CD4-positive, alpha-beta memory T cell (primary cell): ENCODE results near the gene SSTR4. TPM values are rescaled to one million over a fixed set of nuclear protein-coding genes. Genes with fewer than 3 reads are reported as not detected.

Source experiments
- CTCF ChIA-PET: fragments of 350-600 bp; sonication (Branson Sonifier 250); formaldehyde crosslinking; loops from one replicate; lab custom pipeline; 2021; ENCODE audit warnings: inconsistent platforms; ENCODE audit not compliant: partially characterized antibody; lab: Charles Lee
- POLR2A ChIA-PET: fragments of 350-600 bp; sonication (Branson Sonifier 250); formaldehyde crosslinking; loops from one replicate; lab custom pipeline; 2021; ENCODE audit not compliant: partially characterized antibody; lab: Charles Lee
- DNase-seq, 5 donors: peaks; one replicate each; pipeline versions ENCODE4 v3.0.0 to v3.0.0-alpha.2; 2020 to 2022; ENCODE audit warnings: mixed read lengths in 1 of 5
- H3K27ac ChIP-seq: one replicate; pipeline ENCODE4 v1.7.0; 2013; ENCODE audit warnings: low read depth, low read length
- H3K27me3 ChIP-seq: 2 replicates; pipeline ENCODE4 v1.7.0; 2013; ENCODE audit warnings: mild to moderate bottlenecking, low read length, moderate library complexity; ENCODE audit not compliant: insufficient read depth
- H3K36me3 ChIP-seq: 2 replicates; pipeline ENCODE4 v1.7.0; 2013; ENCODE audit warnings: mild to moderate bottlenecking, low read length, moderate library complexity; ENCODE audit not compliant: insufficient read depth
- H3K4me1 ChIP-seq: 2 replicates; pipeline ENCODE4 v1.7.0; 2013; ENCODE audit warnings: mild to moderate bottlenecking, low read length, moderate library complexity; ENCODE audit not compliant: insufficient read depth
- H3K4me3 ChIP-seq, 2 donors: one replicate each; pipeline ENCODE4 v1.7.0; 2013; ENCODE audit warnings: low read length in 2 of 2, mild to moderate bottlenecking in 1 of 2
- H3K9me3 ChIP-seq, 2 donors: one replicate each; pipeline ENCODE4 v1.7.0; 2013; ENCODE audit warnings: low read length in 2 of 2, control low read depth in 1 of 2; ENCODE audit not compliant: control insufficient read depth in 1 of 2
- H3K27ac Mint-ChIP-seq, 7 donors: one replicate each; pipeline ENCODE4 v1.8.0; 2020 to 2021; ENCODE audit warnings: mixed read lengths in 7 of 7, mild to moderate bottlenecking in 6 of 7, inconsistent platforms in 3 of 7, moderate library complexity in 3 of 7
- H3K27me3 Mint-ChIP-seq, 2 donors: one replicate each; pipeline ENCODE4 v1.8.0; 2020 to 2021; ENCODE audit warnings: mixed read lengths in 2 of 2
- H3K36me3 Mint-ChIP-seq, 2 donors: one replicate each; pipeline ENCODE4 v1.8.0; 2020 to 2021; ENCODE audit warnings: mixed read lengths in 2 of 2, inconsistent platforms in 1 of 2, mild to moderate bottlenecking in 1 of 2
- H3K4me1 Mint-ChIP-seq, 4 donors: one replicate each; pipeline ENCODE4 v1.8.0; 2020 to 2021; ENCODE audit warnings: mixed read lengths in 4 of 4, mild to moderate bottlenecking in 1 of 4
- H3K4me3 Mint-ChIP-seq, 8 donors: one replicate each; pipeline ENCODE4 v1.8.0; 2020 to 2021; ENCODE audit warnings: mixed read lengths in 8 of 8, mild to moderate bottlenecking in 7 of 8, moderate library complexity in 6 of 8, inconsistent platforms in 3 of 8
- H3K9me3 Mint-ChIP-seq, 8 donors: one replicate each; pipeline ENCODE4 v1.8.0; 2020 to 2021; ENCODE audit warnings: mixed read lengths in 8 of 8, mild to moderate bottlenecking in 5 of 8, inconsistent platforms in 3 of 8, moderate library complexity in 1 of 8
- intact Hi-C: fragments of 100-400 bp; cut with micrococcal nuclease; formaldehyde crosslinking; loops from one replicate; pipeline ENCODE4 v1.15.1; 2023
- polyA plus RNA-seq, 2 donors: library from polyadenylated mRNA; unstranded; fragments of 300-500 nt; fragmentation: Illumina TruSeq; gene quantifications; one replicate each; pipeline ENCODE4 v1.2.3, GENCODE V29; 2021
- total RNA-seq, 2 experiments: library from RNA; stranded (reverse); gene quantifications; one replicate each; pipeline ENCODE4 v1.2.3, GENCODE V29; 2021

The SSTR4 gene
- total and polyA plus RNA-seq, 4 experiments from 2014 or later, result not detected

DNA sequence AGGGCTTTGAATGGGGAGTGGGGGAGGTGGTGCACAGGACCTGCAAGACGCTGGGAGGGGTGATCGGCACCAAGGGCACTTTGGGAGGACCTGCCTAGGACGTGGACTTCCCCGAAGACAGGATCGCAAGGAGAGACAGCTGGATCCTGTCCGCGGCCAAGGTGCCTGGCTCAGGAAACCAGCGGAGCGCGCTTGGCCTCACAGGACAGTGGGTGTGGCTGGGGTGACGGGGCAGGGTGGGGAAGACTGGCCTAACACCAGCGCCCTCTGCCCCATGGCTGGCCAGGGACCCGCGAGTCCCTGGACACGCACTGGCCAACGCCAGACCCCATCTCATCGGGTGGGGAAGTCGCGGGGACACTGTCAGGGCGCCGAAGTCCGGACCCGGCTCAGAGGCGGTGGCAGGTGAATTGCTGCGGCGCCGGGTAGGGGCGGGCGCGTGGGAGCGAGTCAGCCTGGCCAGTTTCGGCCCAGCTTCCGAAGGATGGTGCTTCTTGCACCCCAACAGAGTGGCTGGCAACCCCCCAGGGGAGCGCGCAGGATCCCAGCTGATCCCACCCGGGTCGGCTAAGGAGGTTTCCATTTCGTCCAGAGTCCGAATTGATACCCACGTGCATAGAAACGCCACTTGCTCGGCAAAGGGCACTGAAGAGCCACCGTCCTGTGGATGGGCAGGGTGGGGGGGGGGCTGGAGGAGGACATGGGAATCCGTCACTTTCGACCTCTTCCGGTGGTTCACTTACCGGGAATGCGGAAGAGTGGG, 15.1 kb downstream of the SSTR4 start:
- H3K27me3 ChIP-seq, result peaks cover 3% of the 10 kb centered on the region
- no peaks in the 10 kb centered on the region for H3K36me3 ChIP-seq
- ChIA-PET CTCF (interaction anchor here (1.5 kb wide), 1 partner anchor 187 kb away, joined by 3 read pairs; no protein-coding TSS in a partner anchor), POLR2A (no interaction called here)
- no peaks in the 10 kb centered on the region for H3K36me3 Mint-ChIP-seq
- H3K9me3 ChIP-seq, result no peaks in the 10 kb centered on the region
- H3K27ac ChIP-seq, result no peak overlapping the region
- H3K27me3 Mint-ChIP-seq, result peaks cover 21 to 29% of the 10 kb centered on the region in 2 donors
- peaks cover 6% of the 10 kb centered on the region for H3K4me1 ChIP-seq
- H3K4me3 Mint-ChIP-seq, result peak overlapping the region in 5 of 8 donors; percentile 10 to 77 (median 49)
- H3K4me1 Mint-ChIP-seq, result peaks cover 0 to 4% (median under 1%) of the 10 kb centered on the region in 4 donors
- peaks cover 0 to 8% (median 0%) of the 10 kb centered on the region in 8 donors for H3K9me3 Mint-ChIP-seq
- H3K27ac Mint-ChIP-seq, result no peak overlapping the region
- DNase-seq, result no peak
- no peak overlapping the region for H3K4me3 ChIP-seq
- intact Hi-C loops, result no loop called here

DNA sequence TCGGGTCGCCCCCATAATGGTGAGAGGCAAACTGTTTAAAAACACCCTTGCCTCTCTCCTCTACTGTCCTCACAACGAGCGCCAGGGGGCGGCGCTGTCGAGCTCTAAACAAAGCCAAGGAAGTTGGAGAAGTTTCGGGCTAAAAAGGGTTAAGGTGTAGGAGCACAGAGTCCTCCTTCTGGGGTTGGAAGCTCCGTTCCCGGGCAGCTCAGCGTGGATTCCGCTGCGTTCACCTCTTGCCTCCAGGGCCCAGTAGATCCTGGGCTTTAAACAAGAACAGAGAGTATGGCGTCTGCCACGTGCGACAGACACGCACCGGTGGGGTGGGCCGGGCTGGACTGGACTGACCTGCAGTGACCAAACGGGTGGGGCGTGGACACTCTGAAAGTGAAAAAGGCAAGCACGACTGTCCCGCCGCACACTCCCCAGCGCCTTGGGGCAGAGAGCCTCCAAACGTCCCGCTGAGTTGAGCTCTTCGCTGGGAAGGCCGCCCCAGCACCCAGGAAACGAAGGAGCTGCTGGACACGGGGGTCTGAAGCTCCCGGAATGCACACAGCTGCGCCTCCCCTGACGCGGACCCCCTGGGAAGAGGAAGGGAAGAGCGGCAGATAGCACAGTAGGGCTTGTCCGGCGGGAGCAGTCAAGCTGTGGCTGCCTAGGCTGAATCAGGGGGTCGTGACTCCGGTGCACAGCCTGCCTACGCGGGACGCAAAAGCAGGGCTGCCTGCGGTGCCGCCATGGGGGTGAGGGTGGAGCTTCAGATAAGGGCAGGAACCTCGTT, 15.9 kb downstream of the SSTR4 start:
- Histone ChIP-seq H3K4me3 (no peak overlapping the region), H3K4me1 (peaks cover 6% of the 10 kb centered on the region), H3K9me3 (no peaks in the 10 kb centered on the region), H3K27me3 (peaks cover 3% of the 10 kb centered on the region), H3K27ac (no peak overlapping the region), H3K36me3 (no peaks in the 10 kb centered on the region)
- DNase-seq, result peak in 1 of 5 donors; percentile 16
- Mint-ChIP-seq H3K27ac (peak overlapping the region in 1 of 7 donors; percentile 63), H3K4me3 (peak overlapping the region in 5 of 8 donors; percentile 6 to 77 (median 17)), H3K27me3 (peaks cover 21 to 29% of the 10 kb centered on the region in 2 donors), H3K4me1 (peaks cover 0 to 4% (median under 1%) of the 10 kb centered on the region in 4 donors), H3K9me3 (peaks cover 0 to 8% (median 0%) of the 10 kb centered on the region in 8 donors), H3K36me3 (no peaks in the 10 kb centered on the region)
- intact Hi-C loops, result no loop called here
- POLR2A ChIA-PET, result no interaction called here
- CTCF ChIA-PET, result interaction anchor here (1.5 kb wide), 1 partner anchor 186 kb away, joined by 3 read pairs; no protein-coding TSS in a partner anchor

DNA sequence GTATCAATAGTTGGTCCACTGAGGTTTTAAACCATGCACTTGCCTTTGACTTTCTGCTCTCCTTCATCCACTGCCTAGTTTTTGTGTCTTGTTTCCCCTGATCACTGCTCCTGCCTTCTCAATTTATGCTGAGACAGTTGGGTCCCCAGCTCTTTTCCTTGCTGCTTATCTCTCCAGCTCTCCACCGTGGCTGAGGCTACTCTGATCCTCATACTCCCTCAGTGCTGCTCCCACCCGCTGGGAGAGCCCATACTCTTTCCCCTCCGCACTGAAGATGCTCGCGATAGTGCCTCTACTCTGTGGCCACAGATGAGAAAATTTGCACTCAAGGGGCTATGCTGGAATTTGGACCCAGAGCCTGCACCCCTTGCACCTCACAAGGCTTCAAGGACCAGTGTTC, 17.8 kb downstream of the SSTR4 start:
- H3K27ac ChIP-seq, result no peak overlapping the region
- H3K27me3 ChIP-seq, result no peaks in the 10 kb centered on the region
- intact Hi-C loops, result no loop called here
- no peaks in the 10 kb centered on the region for H3K9me3 ChIP-seq
- H3K4me1 ChIP-seq, result peaks cover 6% of the 10 kb centered on the region
- H3K9me3 Mint-ChIP-seq, result peaks cover 0 to 8% (median 0%) of the 10 kb centered on the region in 8 donors
- H3K4me3 ChIP-seq, result no peak overlapping the region
- no peak overlapping the region for H3K4me3 Mint-ChIP-seq
- CTCF ChIA-PET, result no interaction called here
- no peaks in the 10 kb centered on the region for H3K36me3 ChIP-seq
- H3K36me3 Mint-ChIP-seq, result no peaks in the 10 kb centered on the region
- H3K27ac Mint-ChIP-seq, result no peak overlapping the region
- H3K4me1 Mint-ChIP-seq, result peaks cover 0 to 4% (median under 1%) of the 10 kb centered on the region in 4 donors
- H3K27me3 Mint-ChIP-seq, result peaks cover 18 to 22% of the 10 kb centered on the region in 2 donors
- POLR2A ChIA-PET, result no interaction called here
- DNase-seq, result no peak

DNA sequence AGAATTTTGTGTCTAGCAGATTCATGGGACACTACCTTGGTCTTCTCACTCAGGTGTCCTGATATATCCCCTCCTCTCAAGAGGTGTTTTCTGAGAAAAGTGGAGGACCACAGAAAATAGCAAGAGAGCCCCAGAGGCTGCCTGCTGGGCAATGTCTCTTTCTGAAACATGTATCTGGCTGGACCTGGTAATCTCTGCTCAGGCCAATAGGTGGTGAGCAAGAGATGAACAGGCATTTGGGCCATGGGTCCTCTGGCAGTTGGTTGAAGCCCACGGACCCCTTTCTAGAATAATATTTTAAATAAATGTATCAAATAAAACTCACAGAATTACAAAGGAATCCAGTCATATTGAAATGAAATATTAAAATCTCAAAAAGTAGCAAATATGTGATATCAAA, 23.1 kb downstream of the SSTR4 start:
- ChIA-PET CTCF (no interaction called here), POLR2A (no interaction called here)
- no peak overlapping the region for H3K27ac ChIP-seq
- no peaks in the 10 kb centered on the region for H3K9me3 ChIP-seq
- Mint-ChIP-seq H3K4me1 (no peaks in the 10 kb centered on the region), H3K9me3 (peaks cover 0 to 3% (median 0%) of the 10 kb centered on the region in 8 donors), H3K36me3 (no peaks in the 10 kb centered on the region), H3K27me3 (peaks cover 3 to 9% of the 10 kb centered on the region in 2 donors), H3K4me3 (no peak overlapping the region), H3K27ac (no peak overlapping the region)
- no peak for DNase-seq
- intact Hi-C loops, result no loop called here
- H3K36me3 ChIP-seq, result no peaks in the 10 kb centered on the region
- no peaks in the 10 kb centered on the region for H3K27me3 ChIP-seq
- no peaks in the 10 kb centered on the region for H3K4me1 ChIP-seq
- H3K4me3 ChIP-seq, result no peak overlapping the region

DNA sequence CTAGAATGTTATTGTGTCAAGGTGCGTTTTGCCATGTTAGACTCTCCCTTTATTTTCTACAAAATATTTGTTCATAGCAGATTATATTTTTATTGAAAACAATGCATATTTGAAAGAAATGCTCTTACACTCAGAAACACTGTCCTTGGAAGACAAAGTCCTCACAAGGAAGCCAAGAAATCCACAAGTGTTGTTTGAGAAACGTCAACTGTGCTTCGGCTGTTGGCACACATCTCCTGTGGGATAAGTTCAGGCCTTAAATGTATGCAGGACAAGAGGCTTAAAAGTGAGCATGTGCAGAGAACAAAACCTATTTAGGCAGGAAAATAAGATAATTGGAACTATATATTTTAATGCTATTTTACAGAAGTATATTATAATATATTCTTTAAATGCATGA, 23.9 kb downstream of the SSTR4 start:
- no peak for DNase-seq
- Mint-ChIP-seq H3K36me3 (no peaks in the 10 kb centered on the region), H3K4me1 (no peaks in the 10 kb centered on the region), H3K27ac (no peak overlapping the region), H3K27me3 (peaks cover 1 to 6% of the 10 kb centered on the region in 2 donors), H3K9me3 (peaks cover 0 to 3% (median 0%) of the 10 kb centered on the region in 8 donors), H3K4me3 (no peak overlapping the region)
- Histone ChIP-seq H3K4me1 (no peaks in the 10 kb centered on the region), H3K9me3 (no peaks in the 10 kb centered on the region), H3K4me3 (no peak overlapping the region), H3K27ac (no peak overlapping the region), H3K36me3 (no peaks in the 10 kb centered on the region), H3K27me3 (no peaks in the 10 kb centered on the region)
- ChIA-PET CTCF (no interaction called here), POLR2A (no interaction called here)
- intact Hi-C loops, result no loop called here

DNA sequence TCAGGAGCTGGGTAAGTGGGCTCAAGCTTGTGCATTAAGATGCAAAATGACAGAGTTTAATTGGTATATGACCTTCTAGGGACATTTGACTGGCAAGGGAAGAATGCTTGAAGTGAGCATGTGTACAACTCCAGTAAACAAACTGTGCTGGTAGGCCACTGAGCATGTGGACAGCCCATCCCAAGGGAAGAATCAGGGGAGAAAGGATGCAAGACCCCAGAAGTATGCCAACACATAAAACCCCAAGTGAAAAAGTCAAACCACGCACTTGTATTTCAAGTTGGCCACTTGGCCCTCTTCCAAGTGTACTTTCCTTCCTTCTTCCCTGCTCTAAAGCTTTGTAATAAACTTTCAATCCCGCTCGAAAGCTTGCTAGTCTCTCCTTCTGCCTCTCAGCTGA, 24.7 kb downstream of the SSTR4 start:
- CTCF ChIA-PET, result no interaction called here
- H3K9me3 Mint-ChIP-seq, result peaks cover 0 to 3% (median 0%) of the 10 kb centered on the region in 8 donors
- intact Hi-C loops, result no loop called here

DNA sequence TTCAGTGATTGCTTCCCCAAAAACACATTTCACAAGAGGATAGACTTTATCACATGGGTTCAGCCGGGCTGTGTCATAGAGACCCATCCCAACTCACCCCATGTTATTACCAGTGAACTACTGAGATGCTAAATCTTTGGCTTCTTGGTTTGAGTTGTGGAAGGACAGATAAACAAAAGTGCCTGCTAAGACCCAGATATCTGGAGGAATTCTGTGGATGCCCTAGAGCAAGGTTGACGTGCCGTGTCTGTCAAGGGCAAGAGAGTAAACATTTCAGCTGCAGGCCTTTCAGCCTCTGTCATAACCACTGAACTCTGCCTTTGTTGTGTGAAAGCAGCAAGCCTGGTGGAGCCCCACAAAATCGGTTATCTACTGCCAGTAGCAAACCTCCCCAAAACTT, 25.5 kb downstream of the SSTR4 start:
- Histone ChIP-seq H3K4me3 (no peak overlapping the region), H3K27me3 (no peaks in the 10 kb centered on the region), H3K27ac (no peak overlapping the region), H3K9me3 (no peaks in the 10 kb centered on the region), H3K36me3 (no peaks in the 10 kb centered on the region), H3K4me1 (no peaks in the 10 kb centered on the region)
- ChIA-PET CTCF (no interaction called here), POLR2A (no interaction called here)
- Mint-ChIP-seq H3K36me3 (no peaks in the 10 kb centered on the region), H3K27ac (no peak overlapping the region), H3K27me3 (peaks cover 1 to 9% of the 10 kb centered on the region in 2 donors), H3K4me1 (no peaks in the 10 kb centered on the region), H3K4me3 (no peak overlapping the region), H3K9me3 (peaks cover 0 to 1% (median 0%) of the 10 kb centered on the region in 8 donors)
- no peak for DNase-seq
- intact Hi-C loops, result no loop called here

More for the DNA sequence above, 24.7 kb downstream of the SSTR4 start:
- Mint-ChIP-seq H3K27ac (no peak overlapping the region), H3K27me3 (peaks cover 1 to 8% of the 10 kb centered on the region in 2 donors), H3K4me1 (no peaks in the 10 kb centered on the region), H3K4me3 (no peak overlapping the region), H3K36me3 (no peaks in the 10 kb centered on the region)
- no peaks in the 10 kb centered on the region for H3K27me3 ChIP-seq
- H3K27ac ChIP-seq, result no peak overlapping the region
- POLR2A ChIA-PET, result no interaction called here
- no peak for DNase-seq
- H3K9me3 ChIP-seq, result no peaks in the 10 kb centered on the region
- no peaks in the 10 kb centered on the region for H3K4me1 ChIP-seq
- no peaks in the 10 kb centered on the region for H3K36me3 ChIP-seq
- H3K4me3 ChIP-seq, result no peak overlapping the region
